H1 (cell line): ENCODE results near the gene CST8. TPM values are rescaled to one million over a fixed set of nuclear protein-coding genes. Genes with fewer than 3 reads are reported as not detected.
A peak's percentile ranks its signal among the peaks of the same experiment; 100 is the strongest.

ENCODE experiments used
- CTCF ChIA-PET: fragments of 300-600 bp; sonication (Branson Sonifier 250); formaldehyde crosslinking; loops from one replicate; lab custom pipeline; 2021; ENCODE audit not compliant: partially characterized antibody; lab: Charles Lee
- POLR2A ChIA-PET: fragments of 300-600 bp; sonication (Branson Sonifier 250); formaldehyde crosslinking; loops from one replicate; lab custom pipeline; 2021; ENCODE audit warnings: inconsistent platforms; ENCODE audit not compliant: partially characterized antibody; lab: Charles Lee
- DNase-seq, 2 experiments: peaks; one replicate each; pipeline versions ENCODE4 v3.0.0 to v3.0.0-alpha.2; 2010 to 2022; ENCODE audit warnings: low spot score in 2 of 2, low read depth in 1 of 2, mixed read lengths in 1 of 2
- FAIRE-seq: peaks from 2 replicates; lab custom pipeline; 2011; peaks lifted over from hg19 to GRCh38; lab: Jason Lieb, UNC
- H2AFZ ChIP-seq: 2 replicates; pipeline ENCODE4 v1.8.1; 2012; ENCODE audit warnings: low read length, inconsistent platforms
- H2AK5ac ChIP-seq: 2 replicates; pipeline ENCODE4 v1.6.1; 2013; ENCODE audit warnings: low read depth, low read length
- H2BK120ac ChIP-seq: replicated peaks from 2 replicates; pipeline ENCODE3; 2013; ENCODE audit warnings: low read depth, low read length, inconsistent platforms
- H2BK12ac ChIP-seq: 2 replicates; pipeline ENCODE4 v1.6.1; 2013; ENCODE audit warnings: low read depth, low read length
- H2BK15ac ChIP-seq: 2 replicates; pipeline ENCODE4 v1.6.1; 2013; ENCODE audit warnings: low read length
- H2BK20ac ChIP-seq: 2 replicates; pipeline ENCODE4 v1.6.1; 2013; ENCODE audit warnings: low read length
- H2BK5ac ChIP-seq: 2 replicates; pipeline ENCODE4 v1.6.1; 2013; ENCODE audit warnings: low read depth, low read length
- H3K14ac ChIP-seq: 2 replicates; pipeline ENCODE4 v1.6.1; 2013; ENCODE audit warnings: inconsistent platforms; ENCODE audit not compliant: insufficient read length
- H3K18ac ChIP-seq: 2 replicates; pipeline ENCODE4 v1.6.1; 2013; ENCODE audit warnings: low read length; ENCODE audit errors: extremely low read depth
- H3K23ac ChIP-seq: 2 replicates; pipeline ENCODE4 v1.6.1; 2013; ENCODE audit warnings: inconsistent platforms; ENCODE audit not compliant: insufficient read length
- H3K23me2 ChIP-seq: 2 replicates; pipeline ENCODE4 v1.6.1; 2013; ENCODE audit warnings: low read depth, low read length
- H3K27ac ChIP-seq: 2 replicates; pipeline ENCODE4 v1.6.1; 2011; ENCODE audit warnings: low read depth, low read length, inconsistent platforms
- H3K27me3 ChIP-seq, 4 experiments: replicated peaks in 1 of 4; 1 replicate in 1 of 4; 2 replicates in 3 of 4; pipeline versions ENCODE4 v1.6.1 to v1.8.1; 2011 to 2013; ENCODE audit warnings: low read length in 3 of 4, mild to moderate bottlenecking in 3 of 4, inconsistent platforms in 2 of 4, mixed read lengths in 2 of 4, moderate library complexity in 1 of 4; ENCODE audit not compliant: control insufficient read depth in 3 of 4, insufficient read depth in 3 of 4; ENCODE audit errors: extremely low read depth in 1 of 4
- H3K36me3 ChIP-seq, 4 experiments: 2 replicates each; pipeline versions ENCODE4 v1.6.1 to v1.8.1; 2011 to 2013; ENCODE audit warnings: mild to moderate bottlenecking in 4 of 4, low read length in 3 of 4, moderate library complexity in 2 of 4, control low read depth in 1 of 4, inconsistent platforms in 1 of 4; ENCODE audit not compliant: insufficient read depth in 4 of 4, control insufficient read depth in 2 of 4
- H3K4ac ChIP-seq: replicated peaks from 2 replicates; pipeline ENCODE3; 2013; ENCODE audit warnings: low read length, low read depth, mixed read lengths, inconsistent platforms; ENCODE audit not compliant: insufficient read length
- H3K4me1 ChIP-seq, 4 experiments: replicated peaks in 1 of 4; 1 replicate in 1 of 4; 2 replicates in 3 of 4; pipeline versions ENCODE4 v1.6.1 to v1.8.1; 2011 to 2013; ENCODE audit warnings: low read length in 3 of 4, inconsistent platforms in 2 of 4, mixed read lengths in 1 of 4; ENCODE audit not compliant: insufficient read depth in 4 of 4, control insufficient read depth in 3 of 4
- H3K4me2 ChIP-seq, 2 experiments: 2 replicates each; pipeline versions ENCODE4 v1.6.1 to v1.8.1; 2011 to 2013; ENCODE audit warnings: low read depth in 2 of 2, low read length in 2 of 2, control low read depth in 1 of 2, inconsistent platforms in 1 of 2, mild to moderate bottlenecking in 1 of 2; ENCODE audit not compliant: insufficient read depth in 1 of 2
- H3K4me3 ChIP-seq, 4 experiments: fragments of 200-600, 300-600 bp in 1 of 4; sonication (generic), shearing (Covaris generic), sonication (Bioruptor Twin) in 1 of 4; 2 replicates each; pipeline versions ENCODE4 v1.5.1 to v1.8.1; 2011 to 2016; ENCODE audit warnings: low read length in 4 of 4, low read depth in 3 of 4, control low read depth in 2 of 4, inconsistent platforms in 2 of 4, mild to moderate bottlenecking in 2 of 4, mixed read lengths in 1 of 4, moderate library complexity in 1 of 4; ENCODE audit not compliant: insufficient read depth in 2 of 4; ENCODE audit errors: extremely low read depth in 1 of 4
- H3K56ac ChIP-seq: replicated peaks from 2 replicates; pipeline ENCODE3; 2013; ENCODE audit warnings: low read depth, mild to moderate bottlenecking, mixed read lengths, low read length, inconsistent platforms; ENCODE audit not compliant: insufficient read length
- H3K79me1 ChIP-seq: 2 replicates; pipeline ENCODE4 v1.6.1; 2013; ENCODE audit warnings: low read depth, low read length, control low read depth
- H3K79me2 ChIP-seq, 2 experiments: 2 replicates each; pipeline versions ENCODE4 v1.6.1 to v1.8.1; 2012 to 2013; ENCODE audit warnings: low read length in 2 of 2, mild to moderate bottlenecking in 2 of 2, inconsistent platforms in 1 of 2; ENCODE audit not compliant: insufficient read depth in 2 of 2, control insufficient read depth in 1 of 2
- H3K9ac ChIP-seq, 4 experiments: replicated peaks in 1 of 4; 1 replicate in 1 of 4; 2 replicates in 3 of 4; pipeline versions ENCODE4 v1.6.1 to v1.8.1; 2011 to 2013; ENCODE audit warnings: low read depth in 3 of 4, low read length in 3 of 4, control low read depth in 2 of 4, mild to moderate bottlenecking in 2 of 4, moderate library complexity in 2 of 4, inconsistent platforms in 1 of 4; ENCODE audit errors: extremely low read depth in 1 of 4
- H3K9me3 ChIP-seq, 2 experiments: 2 replicates each; pipeline versions ENCODE4 v1.6.1 to v1.8.1; 2012 to 2013; ENCODE audit warnings: mild to moderate bottlenecking in 2 of 2, moderate library complexity in 2 of 2, control low read depth in 1 of 2, inconsistent platforms in 1 of 2, low read depth in 1 of 2, low read length in 1 of 2, mixed read lengths in 1 of 2; ENCODE audit not compliant: insufficient read depth in 2 of 2
- H4K20me1 ChIP-seq, 2 experiments: replicated peaks in 1 of 2; 2 replicates each; pipeline versions ENCODE3 to v1.8.1; 2011 to 2013; ENCODE audit warnings: inconsistent platforms in 2 of 2, low read length in 2 of 2, mild to moderate bottlenecking in 1 of 2; ENCODE audit not compliant: insufficient read depth in 2 of 2, control insufficient read depth in 1 of 2
- H4K5ac ChIP-seq: 2 replicates; pipeline ENCODE4 v1.6.1; 2013; ENCODE audit warnings: low read length, low read depth, mixed read lengths, inconsistent platforms; ENCODE audit not compliant: insufficient read length
- H4K8ac ChIP-seq: 2 replicates; pipeline ENCODE4 v1.8.0; 2013; ENCODE audit warnings: mild to moderate bottlenecking, moderate library complexity, low read length, inconsistent platforms; ENCODE audit not compliant: insufficient read depth; ENCODE audit errors: extremely low read depth
- H4K91ac ChIP-seq: replicated peaks from 2 replicates; pipeline ENCODE3; 2013; ENCODE audit warnings: low read length, mixed read lengths, inconsistent platforms; ENCODE audit not compliant: insufficient read length
- CBX8 ChIP-seq: fragments of 300-800, 300-1000 bp; sonication (generic); IDR thresholded peaks from 2 replicates; pipeline ENCODE4 v1.7.1; 2016; ENCODE audit warnings: low read depth, low read length, borderline replicate concordance
- POLR2AphosphoS5 ChIP-seq: IDR thresholded peaks from 2 replicates; pipeline ENCODE4 v1.6.1; 2011; ENCODE audit warnings: low read depth, low read length
- whole genome bisulfite sequencing, 2 experiments: shearing (Covaris generic) in 1 of 2; methylation state at CpG; one replicate each; pipeline versions ENCODE4 v1.1.6 to v1.1.7; 2013 to 2015; ENCODE audit warnings: low lambda C conversion rate in 2 of 2, mixed read lengths in 2 of 2, inconsistent platforms in 1 of 2, low coverage in 1 of 2, missing lambda C conversion rate in 1 of 2; ENCODE audit not compliant: insufficient replicate concordance in 2 of 2, insufficient coverage in 1 of 2, insufficient read length in 1 of 2; ENCODE audit errors: extremely low coverage in 1 of 2, missing lambda C conversion rate in 1 of 2; 5-methylcytosine and 5-hydroxymethylcytosine counted together
- polyA plus RNA-seq, 7 experiments: library from polyadenylated mRNA; depleted of rRNA in 3 of 7; stranded (reverse) in 5 of 7; unstranded in 2 of 7; fragments of >200 nt in 5 of 7; fragments of 200-250 nt in 2 of 7; gene quantifications; 1 replicate in 5 of 7; 2 replicates in 1 of 7; 4 replicates in 1 of 7; pipeline versions ENCODE4 v1.2.1 to v1.2.3, GENCODE V29; 2011 to 2013; ENCODE audit warnings: missing spikeins in 2 of 7, mixed read lengths in 2 of 7
- total RNA-seq: library from RNA; stranded (reverse); fragmentation: NEBNext Ultra II Directional; extraction: Animal tissue kit (Norgen Biotek cat#: 25700); gene quantifications from 2 replicates; pipeline ENCODE4 v1.2.1, GENCODE V29; 2021

Gene CST8
- total and polyA plus RNA-seq, 2 of the 8 experiments (the other 6 are each of a cell fraction or from before 2014, with no cell fraction given): not detected

GRCh38 chr20:23475395-23475794, 15.5 kb upstream of the CST8 start:
- Histone ChIP-seq H2BK15ac (peak overlapping the region; percentile 50; the same call in 1 of the 2 replicates), H3K4me2 (no peak overlapping the region), H4K5ac (no peak overlapping the region), H3K56ac (no peak overlapping the region), H3K79me2 (no peaks in the 10 kb centered on the region), H2BK20ac (peak overlapping the region; percentile 94), H2AK5ac (peak overlapping the region; percentile 85), H3K23me2 (peaks cover 7% of the 10 kb centered on the region), H4K91ac (peak overlapping the region; percentile 86), H2BK12ac (peak overlapping the region; percentile 96; the same call in 1 of the 2 replicates), H2BK5ac (peak overlapping the region; percentile 41; the same call in 1 of the 2 replicates), H2AFZ (no peak overlapping the region), H3K14ac (no peak overlapping the region), H3K4me1 (peaks cover 0 to 14% (median 5%) of the 10 kb centered on the region in 4 experiments; a peak in 4 of 7 replicates), H3K79me1 (no peaks in the 10 kb centered on the region), H3K23ac (no peak overlapping the region), H3K27me3 (peaks cover 0 to 8% (median 3%) of the 10 kb centered on the region in 4 experiments; a peak in 1 of 7 replicates), H3K9me3 (peaks cover 2 to 5% of the 10 kb centered on the region in 2 experiments; a peak in 2 of 4 replicates), H2BK120ac (peak overlapping the region; percentile 69), H4K20me1 (peaks cover 0 to 2% of the 10 kb centered on the region in 2 experiments), H3K27ac (no peak overlapping the region), H3K4ac (no peak overlapping the region), H3K4me3 (no peak overlapping the region), H3K36me3 (no peaks in the 10 kb centered on the region; a peak in 1 of 8 replicates), H3K9ac (no peak overlapping the region), H3K18ac (peak overlapping the region; percentile 72), H4K8ac (no peak overlapping the region; the same call in 1 of the 2 replicates)
- CTCF ChIA-PET: no interaction called here
- POLR2A ChIA-PET: interaction anchor here (1.5 kb wide), 1 partner anchor 111 kb away, joined by 3 read pairs; no protein-coding TSS in a partner anchor
- no peak for FAIRE-seq
- TF ChIP-seq POLR2AphosphoS5 (no peak), CBX8 (no peak)
- WGBS, 2 experiments: 87% methylated on average over 5 of the region's 5 CpGs; no CpG with 5 or more reads in 1 of the 2 experiments
- no peak for DNase-seq
